Nucleus accumbens (tissue), 56 donors: ENCODE data around the gene ADSS2.
A peak's percentile ranks its signal among the peaks of the same experiment; 100 is the strongest.
"Not testable (repeated sequence)": the region's sequence is repeated elsewhere in the genome, so short reads cannot be mapped to it uniquely, and the experiment has no call there.

Experiments used
- DNase-seq, 56 donors: peaks; one replicate each; lab custom pipeline; 2025; lab: John Stamatoyannopoulos, UW

The ADSS2 gene

GRCh38 chr1:244451539-244451950 is at the start of gene ADSS2:
Gene ADSS2, minus strand, starts transcription at chr1:244451909. Its CDS starts 92 bp downstream, at chr1:244451817.
- no peak for DNase-seq

- not testable (repeated sequence) for DNase-seq
Observed at GRCh38 chr1:244500515-244500914, 48.8 kb upstream of the ADSS2 start.

GRCh38 chr1:244499484-244499883 is 47.8 kb upstream of the ADSS2 start:
- DNase-seq, result not testable (repeated sequence)

- no peak for DNase-seq
Observed at GRCh38 chr1:244497805-244498204, 46.1 kb upstream of the ADSS2 start.

GRCh38 chr1:244496186-244496585 is 44.5 kb upstream of the ADSS2 start:
- DNase-seq, result no peak

- DNase-seq, result no peak
Observed at GRCh38 chr1:244494653-244495052, 42.9 kb upstream of the ADSS2 start.

- not testable (repeated sequence) for DNase-seq
Observed at GRCh38 chr1:244484971-244485370, 33.3 kb upstream of the ADSS2 start.

GRCh38 chr1:244473059-244473605 is 21.4 kb upstream of the ADSS2 start:
- no peak for DNase-seq

- no peak for DNase-seq
Observed at GRCh38 chr1:244466724-244467123, 15.0 kb upstream of the ADSS2 start.

- DNase-seq, result peak in 55 of 56 donors; percentile 16 to 84 (median 69)
Observed at GRCh38 chr1:244461245-244462071, 9.7 kb upstream of the ADSS2 start, which contains the start of gene CATSPERE. Gene CATSPERE, plus strand, starts transcription at chr1:244461273. Its CDS starts 157 bp downstream, at chr1:244461430.

- DNase-seq, result no peak
Observed at GRCh38 chr1:244460197-244460596, 8.5 kb upstream of the ADSS2 start.

- no peak for DNase-seq
Observed at GRCh38 chr1:244458781-244459180, 7.1 kb upstream of the ADSS2 start.

- no peak for DNase-seq
Observed at GRCh38 chr1:244456586-244456985, 4.9 kb upstream of the ADSS2 start.

- no peak for DNase-seq
Observed at GRCh38 chr1:244454412-244454811, 2.7 kb upstream of the ADSS2 start.

- peak; percentile 81 to 100 (median 98) for DNase-seq
Observed at GRCh38 chr1:244451951-244452795, 464 bp upstream of the ADSS2 start.

- DNase-seq, result peak in 28 of 56 donors; percentile 13 to 71 (median 40)
Observed at GRCh38 chr1:244450597-244451538, 841 bp downstream of the ADSS2 start.

- DNase-seq, result no peak
Observed at GRCh38 chr1:244449936-244450508, 1.7 kb downstream of the ADSS2 start.

GRCh38 chr1:244448279-244449036 is 3.3 kb downstream of the ADSS2 start:
- DNase-seq, result no peak

GRCh38 chr1:244447552-244447951 is 4.2 kb downstream of the ADSS2 start:
- DNase-seq, result no peak
